ENCODE measurements around the gene ANKFN1. TPM values are rescaled to one million over a fixed set of nuclear protein-coding genes. Genes with fewer than 3 reads are reported as not detected.

Gene ANKFN1
- polyA plus RNA-seq, 1 experiment, result 0.04 TPM

DNA sequence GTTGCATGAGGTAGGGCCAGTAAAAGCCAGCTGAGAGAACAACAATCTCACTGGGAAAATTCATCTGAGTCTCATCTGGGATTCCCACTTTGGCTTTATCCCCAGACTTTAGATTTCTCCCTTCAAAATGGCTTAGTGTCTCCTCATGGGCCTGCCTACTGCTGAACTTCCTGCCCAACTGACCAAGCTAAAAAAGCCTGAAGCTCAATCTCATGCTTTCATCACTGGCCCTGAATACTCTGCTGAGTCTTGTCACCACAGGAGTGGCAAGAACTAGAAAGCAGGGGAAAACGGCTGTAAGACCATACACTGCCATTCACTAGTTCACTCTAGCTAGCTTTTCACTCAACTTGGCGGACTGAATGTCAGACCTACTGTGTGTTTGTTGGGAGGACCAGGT, 343.9 kb downstream of the ANKFN1 start:
- no peak for DNase-seq (ENCODE audit: low read depth, low spot score)
- ChIA-PET CTCF (interaction anchor here (1.2 kb wide), 2 partner anchors 219 to 283 kb away, joined by 4 to 9 read pairs; no protein-coding TSS in a partner anchor), POLR2A (no interaction called here)
- TF ChIP-seq, protein P1, sequence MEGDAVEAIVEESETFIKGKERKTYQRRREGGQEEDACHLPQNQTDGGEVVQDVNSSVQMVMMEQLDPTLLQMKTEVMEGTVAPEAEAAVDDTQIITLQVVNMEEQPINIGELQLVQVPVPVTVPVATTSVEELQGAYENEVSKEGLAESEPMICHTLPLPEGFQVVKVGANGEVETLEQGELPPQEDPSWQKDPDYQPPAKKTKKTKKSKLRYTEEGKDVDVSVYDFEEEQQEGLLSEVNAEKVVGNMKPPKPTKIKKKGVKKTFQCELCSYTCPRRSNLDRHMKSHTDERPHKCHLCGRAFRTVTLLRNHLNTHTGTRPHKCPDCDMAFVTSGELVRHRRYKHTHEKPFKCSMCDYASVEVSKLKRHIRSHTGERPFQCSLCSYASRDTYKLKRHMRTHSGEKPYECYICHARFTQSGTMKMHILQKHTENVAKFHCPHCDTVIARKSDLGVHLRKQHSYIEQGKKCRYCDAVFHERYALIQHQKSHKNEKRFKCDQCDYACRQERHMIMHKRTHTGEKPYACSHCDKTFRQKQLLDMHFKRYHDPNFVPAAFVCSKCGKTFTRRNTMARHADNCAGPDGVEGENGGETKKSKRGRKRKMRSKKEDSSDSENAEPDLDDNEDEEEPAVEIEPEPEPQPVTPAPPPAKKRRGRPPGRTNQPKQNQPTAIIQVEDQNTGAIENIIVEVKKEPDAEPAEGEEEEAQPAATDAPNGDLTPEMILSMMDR (IDR thresholded peaks at IDR 0.05; ENCODE audit: low read depth, low read length), result no peak
- H3K27me3 ChIP-seq (ENCODE audit: control insufficient read depth, insufficient read depth, low read length), result no peaks in the 10 kb centered on the region
- H3K4me3 ChIP-seq (ENCODE audit: low read depth, low read length), result no peak overlapping the region
- H3K27ac ChIP-seq (ENCODE audit: low read depth, low read length), result no peak overlapping the region
- no peaks in the 10 kb centered on the region for H3K9me3 ChIP-seq (ENCODE audit: control insufficient read depth, insufficient read depth, low read length)

DNA sequence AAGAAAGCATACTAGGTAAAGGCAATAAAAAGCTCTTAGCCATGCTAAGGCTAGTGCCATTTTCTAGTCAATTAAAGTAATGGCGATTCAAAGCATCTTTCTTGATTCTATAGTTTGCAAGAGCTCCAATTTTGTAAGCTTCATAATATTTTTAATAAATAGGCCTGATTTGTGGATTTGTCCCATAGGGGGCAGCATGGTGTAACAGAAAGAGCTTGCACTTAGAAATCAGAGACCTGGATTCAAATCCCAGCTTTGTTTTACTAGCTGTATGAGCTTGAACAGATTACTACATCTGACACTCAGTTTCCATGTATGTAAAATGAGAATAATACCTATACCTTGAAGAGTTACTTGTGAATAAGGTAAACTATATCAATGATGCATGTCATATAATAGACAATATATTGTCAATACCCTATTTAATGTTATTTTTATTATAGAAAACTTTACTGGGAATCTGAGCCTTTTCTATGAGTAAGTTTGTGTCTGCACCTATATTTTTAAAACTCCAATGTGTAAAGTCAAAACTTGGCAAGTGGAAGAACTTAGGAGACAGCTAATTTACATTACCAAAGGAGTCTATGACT, 346.6 kb downstream of the ANKFN1 start:
- H3K27me3 ChIP-seq (ENCODE audit: control insufficient read depth, insufficient read depth, low read length), result no peaks in the 10 kb centered on the region
- H3K27ac ChIP-seq (ENCODE audit: low read depth, low read length), result no peak overlapping the region
- POLR2A ChIA-PET, result no interaction called here
- H3K9me3 ChIP-seq (ENCODE audit: control insufficient read depth, insufficient read depth, low read length), result no peaks in the 10 kb centered on the region
- TF ChIP-seq, protein P1 (IDR thresholded peaks at IDR 0.05; ENCODE audit: low read depth, low read length), result peak; percentile 50
- H3K4me3 ChIP-seq (ENCODE audit: low read depth, low read length), result no peak overlapping the region
- CTCF ChIA-PET, result interaction anchor here (0.5 to 1.6 kb wide), 35 partner anchors 9 to 490 kb away, joined by 3 to 28 read pairs (median 3); no protein-coding TSS in a partner anchor
- DNase-seq (ENCODE audit: low read depth, low spot score), result no peak

DNA sequence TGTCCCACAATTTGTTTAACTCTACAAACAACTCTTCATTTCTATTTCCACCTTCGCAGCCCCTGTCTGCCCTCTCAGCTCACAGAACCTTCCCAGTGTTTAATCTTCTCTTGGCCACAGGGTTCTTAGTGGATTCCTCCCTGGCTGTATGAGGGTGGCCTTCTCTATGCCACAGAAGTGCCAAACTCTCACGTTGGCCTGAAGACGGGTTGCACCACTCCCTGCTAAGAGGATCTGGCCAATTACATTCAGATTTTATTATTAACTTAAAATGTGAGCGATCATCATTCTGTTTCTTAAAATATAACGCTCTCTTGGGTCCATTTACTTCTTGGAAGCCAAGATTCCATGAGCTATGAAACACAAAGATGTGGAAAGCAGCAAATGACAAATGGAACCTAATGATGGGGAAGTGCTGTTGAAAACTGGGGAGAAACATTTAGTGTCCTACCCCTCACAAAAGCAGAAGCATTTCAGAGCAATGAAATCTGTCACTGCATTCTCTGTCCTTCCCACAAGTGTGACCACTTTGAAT, 348.9 kb downstream of the ANKFN1 start:
- TF ChIP-seq, protein P1 (IDR thresholded peaks at IDR 0.05; ENCODE audit: low read depth, low read length), result no peak
- Histone ChIP-seq H3K9me3 (ENCODE audit: control insufficient read depth, insufficient read depth, low read length) (no peaks in the 10 kb centered on the region), H3K4me3 (ENCODE audit: low read depth, low read length) (no peak overlapping the region), H3K27me3 (ENCODE audit: control insufficient read depth, insufficient read depth, low read length) (no peaks in the 10 kb centered on the region), H3K27ac (ENCODE audit: low read depth, low read length) (no peak overlapping the region)
- POLR2A ChIA-PET, result no interaction called here
- DNase-seq (ENCODE audit: low read depth, low spot score), result no peak
- CTCF ChIA-PET, result interaction anchor here (1.1 to 1.5 kb wide), 3 partner anchors 13 to 214 kb away, joined by 3 to 6 read pairs (median 3); no protein-coding TSS in a partner anchor

- CTCF ChIA-PET, result no interaction called here
Observed at GRCh38 chr17:56505154-56505756, 352.0 kb downstream of the ANKFN1 start.

More at GRCh38 chr17:56505154-56505756, 352.0 kb downstream of the ANKFN1 start:
- POLR2A ChIA-PET, result no interaction called here
- Histone ChIP-seq H3K4me3 (ENCODE audit: low read depth, low read length) (no peak overlapping the region), H3K27me3 (ENCODE audit: control insufficient read depth, insufficient read depth, low read length) (no peaks in the 10 kb centered on the region), H3K9me3 (ENCODE audit: control insufficient read depth, insufficient read depth, low read length) (no peaks in the 10 kb centered on the region), H3K27ac (ENCODE audit: low read depth, low read length) (no peak overlapping the region)
- no peak for DNase-seq (ENCODE audit: low read depth, low spot score)
- TF ChIP-seq, protein P1 (IDR thresholded peaks at IDR 0.05; ENCODE audit: low read depth, low read length), result no peak

All from AG04450 (cell line).